ENCODE results near the gene CPTP. TPM values are rescaled to one million over a fixed set of nuclear protein-coding genes. Genes with fewer than 3 reads are reported as not detected.
"Not testable (repeated sequence)": the region's sequence is repeated elsewhere in the genome, so short reads cannot be mapped to it uniquely, and the experiment has no call there.

CPTP gene
- total and polyA plus RNA-seq, 2 donors: 6.1 to 17.1 TPM

- H3K4me3 ChIP-seq (ENCODE audit: low read depth, low read length): no peak overlapping the region
- no peak for DNase-seq (ENCODE audit: extremely low spot score)
- peaks cover 2% of the 10 kb centered on the region for H3K4me1 ChIP-seq (ENCODE audit: insufficient read depth)
- H3K27ac ChIP-seq (ENCODE audit: low read depth): no peak overlapping the region
- 88% methylated on average over 23 of the region's 23 CpGs for WGBS
- H3K36me3 ChIP-seq (ENCODE audit: insufficient read depth): peaks cover 7% of the 10 kb centered on the region
Measured at GRCh38 chr1:1314678-1315335, 9.8 kb upstream of the CPTP start.

- no peak overlapping the region for H3K27ac ChIP-seq (ENCODE audit: low read depth)
- no peak for DNase-seq (ENCODE audit: extremely low spot score)
- H3K4me3 ChIP-seq (ENCODE audit: low read depth, low read length): no peak overlapping the region
- H3K36me3 ChIP-seq (ENCODE audit: insufficient read depth): peaks cover 7% of the 10 kb centered on the region
- WGBS: 50% methylated on average over 25 of the region's 26 CpGs
- peaks cover 2% of the 10 kb centered on the region for H3K4me1 ChIP-seq (ENCODE audit: insufficient read depth)
Measured at GRCh38 chr1:1315435-1315954, 9.1 kb upstream of the CPTP start.

- not testable (repeated sequence) for H3K36me3 ChIP-seq (ENCODE audit: insufficient read depth); H3K4me1 ChIP-seq (ENCODE audit: insufficient read depth); DNase-seq (ENCODE audit: extremely low spot score); H3K27ac ChIP-seq (ENCODE audit: low read depth); H3K4me3 ChIP-seq (ENCODE audit: low read depth, low read length)
- WGBS: 91% methylated on average over 8 of the region's 8 CpGs
Measured at GRCh38 chr1:1316199-1316598, 8.4 kb upstream of the CPTP start.

GRCh38 chr1:1317420-1317819 is 7.2 kb upstream of the CPTP start:
- Histone ChIP-seq H3K36me3 (ENCODE audit: insufficient read depth) (peaks cover 5% of the 10 kb centered on the region), H3K4me1 (ENCODE audit: insufficient read depth) (peaks cover 2% of the 10 kb centered on the region), H3K27ac (ENCODE audit: low read depth) (no peak overlapping the region), H3K4me3 (ENCODE audit: low read depth, low read length) (no peak overlapping the region)
- no peak for DNase-seq (ENCODE audit: extremely low spot score)
- 87% methylated on average over 6 of the region's 6 CpGs for WGBS

- H3K4me1 ChIP-seq (ENCODE audit: insufficient read depth): peaks cover 2% of the 10 kb centered on the region
- WGBS: 40% methylated on average over 9 of the region's 9 CpGs
- peaks cover 2% of the 10 kb centered on the region for H3K36me3 ChIP-seq (ENCODE audit: insufficient read depth)
- no peak overlapping the region for H3K4me3 ChIP-seq (ENCODE audit: low read depth, low read length)
- no peak overlapping the region for H3K27ac ChIP-seq (ENCODE audit: low read depth)
- DNase-seq (ENCODE audit: extremely low spot score): peak; percentile 61
Measured at GRCh38 chr1:1318131-1318652, 6.4 kb upstream of the CPTP start.

- no peak overlapping the region for H3K4me3 ChIP-seq (ENCODE audit: low read depth, low read length)
- DNase-seq (ENCODE audit: extremely low spot score): no peak
- peaks cover 2% of the 10 kb centered on the region for H3K36me3 ChIP-seq (ENCODE audit: insufficient read depth)
- 91% methylated on average over 36 of the region's 36 CpGs for whole genome bisulfite sequencing
- peak overlapping the region; percentile 67 for H3K27ac ChIP-seq (ENCODE audit: low read depth)
- H3K4me1 ChIP-seq (ENCODE audit: insufficient read depth): peaks cover 2% of the 10 kb centered on the region
Measured at GRCh38 chr1:1318777-1319645, 5.6 kb upstream of the CPTP start.

GRCh38 chr1:1319646-1319941 is 5.0 kb upstream of the CPTP start:
- no peak overlapping the region for H3K4me3 ChIP-seq (ENCODE audit: low read depth, low read length)
- DNase-seq (ENCODE audit: extremely low spot score): no peak
- WGBS: 87% methylated on average over 13 of the region's 13 CpGs
- H3K27ac ChIP-seq (ENCODE audit: low read depth): no peak overlapping the region
- peaks cover 2% of the 10 kb centered on the region for H3K4me1 ChIP-seq (ENCODE audit: insufficient read depth)
- H3K36me3 ChIP-seq (ENCODE audit: insufficient read depth): no peaks in the 10 kb centered on the region

- 72% methylated on average over 23 of the region's 23 CpGs for WGBS
- Histone ChIP-seq H3K27ac (ENCODE audit: low read depth) (no peak overlapping the region), H3K36me3 (ENCODE audit: insufficient read depth) (no peaks in the 10 kb centered on the region), H3K4me3 (ENCODE audit: low read depth, low read length) (no peak overlapping the region), H3K4me1 (ENCODE audit: insufficient read depth) (peaks cover 2% of the 10 kb centered on the region)
- DNase-seq (ENCODE audit: extremely low spot score): no peak
Measured at GRCh38 chr1:1320666-1321448, 3.7 kb upstream of the CPTP start.

GRCh38 chr1:1321477-1321876 is 3.1 kb upstream of the CPTP start:
- Histone ChIP-seq H3K27ac (ENCODE audit: low read depth) (no peak overlapping the region), H3K4me1 (ENCODE audit: insufficient read depth) (peaks cover 2% of the 10 kb centered on the region), H3K4me3 (ENCODE audit: low read depth, low read length) (no peak overlapping the region), H3K36me3 (ENCODE audit: insufficient read depth) (no peaks in the 10 kb centered on the region)
- WGBS: 89% methylated on average over 8 of the region's 8 CpGs
- no peak for DNase-seq (ENCODE audit: extremely low spot score)

- Histone ChIP-seq H3K4me3 (ENCODE audit: low read depth, low read length) (no peak overlapping the region), H3K4me1 (ENCODE audit: insufficient read depth) (peaks cover 2% of the 10 kb centered on the region), H3K36me3 (ENCODE audit: insufficient read depth) (no peaks in the 10 kb centered on the region), H3K27ac (ENCODE audit: low read depth) (no peak overlapping the region)
- DNase-seq (ENCODE audit: extremely low spot score): no peak
- whole genome bisulfite sequencing: 82% methylated on average over 14 of the region's 14 CpGs
Measured at GRCh38 chr1:1322418-1322817, 2.2 kb upstream of the CPTP start.

GRCh38 chr1:1322952-1323351 is 1.6 kb upstream of the CPTP start:
- Histone ChIP-seq H3K4me3 (ENCODE audit: low read depth, low read length) (no peak overlapping the region), H3K36me3 (ENCODE audit: insufficient read depth) (peaks cover 2% of the 10 kb centered on the region)
- 87% methylated on average over 10 of the region's 10 CpGs for WGBS

GRCh38 chr1:1324084-1324523 is 498 bp upstream of the CPTP start:
- under 1% methylated on average over 41 of the region's 41 CpGs for WGBS
- Histone ChIP-seq H3K27ac (ENCODE audit: low read depth) (peak overlapping the region; percentile 74), H3K4me3 (ENCODE audit: low read depth, low read length) (peak overlapping the region; percentile 82), H3K36me3 (ENCODE audit: insufficient read depth) (peaks cover 5% of the 10 kb centered on the region), H3K4me1 (ENCODE audit: insufficient read depth) (no peaks in the 10 kb centered on the region)
- DNase-seq (ENCODE audit: extremely low spot score): no peak

More at GRCh38 chr1:1322952-1323351, 1.6 kb upstream of the CPTP start:
- no peak for DNase-seq (ENCODE audit: extremely low spot score)
- Histone ChIP-seq H3K27ac (ENCODE audit: low read depth) (no peak overlapping the region), H3K4me1 (ENCODE audit: insufficient read depth) (peaks cover 2% of the 10 kb centered on the region)

- peaks cover 5% of the 10 kb centered on the region for H3K36me3 ChIP-seq (ENCODE audit: insufficient read depth)
- H3K4me1 ChIP-seq (ENCODE audit: insufficient read depth): no peaks in the 10 kb centered on the region
- H3K4me3 ChIP-seq (ENCODE audit: low read depth, low read length): peak overlapping the region; percentile 82
- no peak for DNase-seq (ENCODE audit: extremely low spot score)
- WGBS: 62% methylated on average over 16 of the region's 16 CpGs
- peak overlapping the region; percentile 88 for H3K27ac ChIP-seq (ENCODE audit: low read depth)
Measured at GRCh38 chr1:1325288-1326074, 879 bp downstream of the CPTP start.

Measured in urinary bladder (tissue), 4 donors.